GM21737 (cell line): ENCODE measurements around the gene PSME3IP1.
A peak's percentile ranks its signal among the peaks of the same experiment; 100 is the strongest.

ENCODE experiments used
- ATAC-seq: cut with Tn5 transposase; IDR thresholded peaks from one replicate; pipeline ENCODE4 v1.9.1; 2021; ENCODE audit warnings: mild to moderate bottlenecking, moderate library complexity; ENCODE audit not compliant: unreplicated experiment

PSME3IP1 gene

DNA sequence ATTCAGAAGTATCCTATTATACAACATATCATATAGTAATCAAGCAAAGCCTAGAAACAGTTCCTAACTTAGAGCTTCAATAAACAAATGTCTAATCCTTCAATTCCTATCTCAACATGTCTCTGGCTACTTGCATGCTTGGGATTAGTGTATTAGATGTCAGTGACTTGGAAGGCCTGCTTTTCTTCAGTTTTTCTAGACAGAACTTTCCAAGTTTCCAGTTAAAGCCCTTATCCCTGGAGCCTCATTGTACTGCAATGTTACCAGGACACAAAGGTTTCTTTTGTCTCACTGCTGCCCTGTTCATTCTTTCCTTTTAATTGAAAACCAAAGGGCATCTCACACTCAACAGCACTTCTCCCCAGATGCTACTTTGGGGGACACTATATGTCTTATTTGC, 16.5 kb downstream of the PSME3IP1 start:
- ATAC-seq = no peak

DNA sequence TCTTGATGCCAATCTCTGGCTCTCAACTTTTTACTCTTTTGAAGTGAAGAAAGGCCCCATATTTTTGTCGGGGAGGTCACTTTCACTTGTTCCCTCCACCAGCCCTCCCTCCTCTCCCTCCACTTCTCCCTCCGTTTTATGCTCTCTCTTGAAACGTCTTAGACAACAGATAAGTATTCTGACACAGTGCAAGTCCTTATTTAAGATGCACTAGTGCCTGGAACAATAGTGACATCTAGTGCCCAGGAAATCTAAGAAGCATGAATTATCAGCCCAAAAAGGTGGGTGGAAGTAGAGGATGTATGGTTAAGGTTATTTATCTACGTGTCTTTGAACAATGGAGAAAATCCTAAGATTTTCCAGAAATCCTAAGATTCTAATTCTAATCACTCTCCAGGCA, 17.9 kb downstream of the PSME3IP1 start:
- ATAC-seq = peak; percentile 55

DNA sequence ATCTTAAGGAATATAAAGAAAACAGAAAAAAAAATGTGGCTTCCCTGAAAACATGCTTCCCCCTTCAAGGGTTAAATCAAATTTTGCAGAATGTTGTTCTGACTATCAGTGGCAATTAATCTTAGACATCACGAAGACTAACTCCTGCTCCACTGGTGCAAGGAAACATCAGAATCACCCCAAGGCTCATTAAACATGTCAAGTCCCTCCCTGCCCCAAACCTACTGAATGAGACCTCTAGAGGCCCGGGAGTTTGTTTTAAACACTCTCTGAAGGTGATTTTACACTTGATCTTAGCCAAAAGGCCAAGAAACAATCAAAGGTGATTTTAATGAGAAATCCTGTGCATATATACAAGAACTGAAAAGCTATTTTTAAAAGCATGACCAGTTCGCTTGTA, 18.3 kb downstream of the PSME3IP1 start:
- no peak for ATAC-seq

DNA sequence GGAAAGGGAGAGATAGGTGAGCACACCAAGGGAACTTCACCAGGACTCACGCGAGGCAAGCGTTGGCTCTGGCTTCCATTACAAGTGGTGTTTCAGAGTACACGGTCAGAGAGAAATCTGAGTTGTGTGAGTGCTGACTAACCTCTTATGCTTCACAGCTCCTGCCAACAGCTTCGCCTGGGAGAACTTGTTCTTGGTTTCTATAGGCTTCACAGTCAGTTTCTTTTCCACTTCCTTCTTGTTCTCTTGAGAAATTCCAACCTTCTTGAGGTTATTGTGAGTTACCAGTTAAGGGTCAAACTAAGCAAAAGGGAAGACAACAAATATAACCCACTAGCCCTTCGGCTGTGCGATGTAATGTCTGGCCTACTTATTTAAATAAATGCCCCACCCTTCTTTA, 18.9 kb downstream of the PSME3IP1 start:
- no peak for ATAC-seq

DNA sequence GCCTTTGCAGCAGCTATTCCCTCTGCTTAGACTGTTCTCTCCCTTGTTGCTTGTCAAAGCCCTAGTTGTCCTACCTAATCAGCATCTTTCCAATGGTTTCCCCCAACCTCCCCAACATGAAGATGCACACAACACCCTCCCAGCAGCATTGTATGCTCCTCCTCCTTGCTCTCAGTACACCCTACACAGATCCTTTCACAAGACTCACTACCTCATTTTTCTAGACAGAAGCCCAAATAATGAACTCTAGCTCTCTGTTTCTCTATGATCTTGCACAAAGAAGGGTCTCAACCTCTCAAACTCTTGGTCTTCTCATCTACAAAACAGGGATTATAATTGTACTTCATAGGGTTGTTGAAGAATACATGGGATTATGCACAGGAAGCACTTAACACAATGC, 19.4 kb downstream of the PSME3IP1 start:
- no peak for ATAC-seq

DNA sequence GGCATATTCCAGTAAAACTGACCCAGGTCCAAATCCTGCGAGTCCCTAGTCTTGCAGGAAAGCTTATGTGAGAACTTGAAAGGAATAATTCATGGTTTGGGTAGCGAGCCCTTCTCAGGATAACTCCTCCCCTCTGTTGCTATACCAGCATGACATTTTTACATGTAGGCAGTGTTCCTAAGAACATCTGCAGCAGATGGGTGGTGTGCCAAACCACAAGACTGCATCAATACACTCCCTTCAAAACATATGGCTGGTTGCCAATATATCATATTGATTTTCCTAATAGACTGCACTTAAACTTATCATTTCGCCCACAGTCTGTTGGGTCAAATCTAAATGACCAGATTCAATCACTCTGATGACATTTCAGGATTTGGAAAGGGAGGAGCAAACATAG, 19.9 kb downstream of the PSME3IP1 start:
- no peak for ATAC-seq

DNA sequence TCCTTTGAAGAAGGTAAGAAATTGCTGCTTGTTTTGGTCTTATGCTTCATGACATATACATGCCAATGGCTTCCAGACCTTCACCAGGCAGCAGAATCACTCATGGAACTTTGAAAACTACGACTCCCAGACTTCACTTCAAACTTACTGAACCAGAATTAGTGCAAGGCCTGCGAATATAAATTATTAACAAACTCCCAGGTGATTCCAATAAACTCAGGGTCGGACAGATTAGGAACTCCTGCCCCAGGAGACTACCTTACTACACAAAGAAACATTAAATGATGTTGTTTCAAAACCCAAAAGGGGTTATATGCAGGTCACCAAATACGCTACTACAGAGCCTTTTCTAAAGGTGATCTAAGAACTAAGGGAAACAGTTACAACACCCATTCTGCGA, 20.4 kb downstream of the PSME3IP1 start:
- ATAC-seq = no peak

DNA sequence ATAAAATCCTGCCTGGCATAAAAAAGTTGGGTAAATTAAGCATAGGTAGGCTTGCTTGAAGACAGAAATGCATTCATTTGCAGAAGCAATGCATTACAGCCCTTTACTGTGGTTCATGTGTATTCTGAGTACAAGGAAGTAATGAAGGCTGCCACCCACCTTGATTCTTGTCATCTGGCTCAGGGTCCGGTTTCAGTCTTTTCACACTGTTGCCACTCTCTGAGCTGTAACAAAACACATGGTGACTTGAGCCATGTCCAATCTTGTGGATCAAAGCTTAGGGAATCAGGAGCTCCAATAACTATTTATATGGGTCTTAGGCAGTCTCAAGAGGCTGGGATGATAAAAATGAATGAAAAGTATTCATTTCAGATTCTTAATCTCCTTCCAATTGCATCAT, 22.0 kb downstream of the PSME3IP1 start:
- no peak for ATAC-seq

DNA sequence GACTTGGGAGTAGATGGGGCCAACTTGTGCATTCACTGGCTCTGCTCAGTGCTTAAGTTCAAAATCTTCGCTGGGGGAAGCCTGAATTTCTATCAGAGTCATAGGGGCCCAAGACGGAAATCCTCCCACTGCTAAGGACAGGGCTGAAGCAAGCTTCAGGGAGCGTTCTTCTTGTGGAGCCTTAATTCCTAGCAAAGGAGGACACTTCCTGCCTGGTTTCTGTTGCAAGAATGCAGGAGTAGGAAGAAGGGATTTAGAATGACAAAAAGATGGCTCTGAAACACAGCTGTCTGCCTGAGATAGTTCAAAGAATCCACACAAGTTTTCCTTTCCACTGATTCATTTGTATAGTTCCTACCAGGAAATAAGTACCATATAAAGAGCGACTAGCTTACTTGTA, 26.4 kb downstream of the PSME3IP1 start:
- no peak for ATAC-seq

DNA sequence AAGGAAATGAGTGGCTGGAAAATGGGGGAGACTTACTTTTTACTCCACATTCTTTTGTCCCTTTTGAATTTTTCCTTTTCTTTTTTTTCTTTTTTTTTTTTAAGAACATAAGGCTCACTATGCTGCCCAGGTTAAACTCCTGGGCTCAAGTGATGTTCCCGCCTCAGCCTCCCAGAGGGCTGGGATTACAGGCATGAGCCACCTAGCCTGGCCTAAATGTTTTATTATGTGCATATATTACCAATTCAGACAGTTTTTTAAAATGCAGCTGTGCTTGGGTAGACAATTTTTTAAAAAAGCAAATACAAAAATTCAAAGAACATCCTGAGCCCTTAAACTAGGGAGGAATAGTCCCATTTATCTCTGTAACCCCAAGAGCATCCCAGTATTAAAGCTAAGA, 28.3 kb downstream of the PSME3IP1 start:
- ATAC-seq = no peak

DNA sequence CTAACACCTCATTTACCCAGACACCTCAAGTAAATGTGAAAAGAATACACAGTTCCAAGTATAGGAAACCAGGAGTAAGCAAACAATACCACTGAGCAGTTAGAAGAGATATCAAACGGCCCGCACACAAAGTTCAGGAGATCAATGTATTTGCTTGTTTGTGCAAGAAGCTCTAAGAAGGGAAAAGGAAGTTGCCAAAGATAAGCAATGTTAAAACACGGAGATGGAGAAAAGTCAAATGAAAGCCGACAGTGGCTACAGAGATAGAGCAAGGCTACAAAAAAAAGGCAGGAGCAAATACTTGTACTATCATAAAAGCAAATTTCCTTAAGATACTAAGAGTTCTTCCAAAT, 29.5 kb downstream of the PSME3IP1 start:
- ATAC-seq = no peak

DNA sequence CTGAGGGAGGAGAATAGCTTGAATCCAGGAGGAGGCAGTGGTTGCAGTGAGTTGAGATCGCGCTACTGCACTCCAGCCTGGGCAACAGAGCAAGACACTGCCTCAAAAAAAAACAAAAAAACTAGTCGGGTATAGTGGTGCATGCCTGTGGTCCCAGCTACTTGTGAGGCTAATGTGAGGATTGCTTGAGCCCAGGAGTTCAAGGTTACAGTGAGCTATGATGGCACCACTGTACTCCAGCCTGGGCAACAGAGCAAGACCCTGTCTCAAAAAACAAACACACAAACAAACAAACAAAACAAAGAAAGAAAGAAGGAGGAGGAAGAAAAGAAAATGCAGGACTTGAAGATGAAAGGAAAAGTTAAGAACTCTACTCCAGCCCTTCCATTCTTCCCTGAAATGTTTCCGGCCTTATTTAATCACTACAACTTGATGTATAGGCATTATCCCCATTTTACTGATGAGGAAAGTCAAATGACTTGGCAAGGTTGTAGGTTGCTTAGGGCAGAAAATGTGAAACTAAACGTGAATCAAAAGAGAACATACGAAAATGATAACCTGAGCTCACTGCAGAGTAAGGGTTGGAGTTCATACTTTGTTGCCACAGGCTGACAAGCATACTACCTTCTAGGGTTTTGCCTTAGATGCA, 30.0 kb downstream of the PSME3IP1 start:
- no peak for ATAC-seq

DNA sequence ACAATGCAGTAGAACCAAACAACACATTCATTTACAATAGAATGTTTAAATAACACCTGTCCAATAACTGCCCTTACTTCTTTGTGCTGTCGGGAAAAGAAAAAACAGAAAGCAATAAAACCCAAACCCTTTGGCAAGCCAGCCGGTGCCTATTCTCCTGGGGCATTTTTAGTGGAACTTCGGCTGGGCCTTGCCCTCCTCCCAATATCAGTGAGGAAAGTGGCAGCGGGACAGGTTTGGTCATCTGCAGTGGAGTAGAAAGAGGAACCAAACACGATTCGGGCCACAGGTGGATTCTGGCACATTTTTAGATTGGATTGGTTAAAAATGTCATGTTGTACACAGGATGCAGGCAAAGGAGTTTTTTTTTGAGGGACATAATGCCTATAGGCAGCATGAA, 32.0 kb downstream of the PSME3IP1 start:
- no peak for ATAC-seq

DNA sequence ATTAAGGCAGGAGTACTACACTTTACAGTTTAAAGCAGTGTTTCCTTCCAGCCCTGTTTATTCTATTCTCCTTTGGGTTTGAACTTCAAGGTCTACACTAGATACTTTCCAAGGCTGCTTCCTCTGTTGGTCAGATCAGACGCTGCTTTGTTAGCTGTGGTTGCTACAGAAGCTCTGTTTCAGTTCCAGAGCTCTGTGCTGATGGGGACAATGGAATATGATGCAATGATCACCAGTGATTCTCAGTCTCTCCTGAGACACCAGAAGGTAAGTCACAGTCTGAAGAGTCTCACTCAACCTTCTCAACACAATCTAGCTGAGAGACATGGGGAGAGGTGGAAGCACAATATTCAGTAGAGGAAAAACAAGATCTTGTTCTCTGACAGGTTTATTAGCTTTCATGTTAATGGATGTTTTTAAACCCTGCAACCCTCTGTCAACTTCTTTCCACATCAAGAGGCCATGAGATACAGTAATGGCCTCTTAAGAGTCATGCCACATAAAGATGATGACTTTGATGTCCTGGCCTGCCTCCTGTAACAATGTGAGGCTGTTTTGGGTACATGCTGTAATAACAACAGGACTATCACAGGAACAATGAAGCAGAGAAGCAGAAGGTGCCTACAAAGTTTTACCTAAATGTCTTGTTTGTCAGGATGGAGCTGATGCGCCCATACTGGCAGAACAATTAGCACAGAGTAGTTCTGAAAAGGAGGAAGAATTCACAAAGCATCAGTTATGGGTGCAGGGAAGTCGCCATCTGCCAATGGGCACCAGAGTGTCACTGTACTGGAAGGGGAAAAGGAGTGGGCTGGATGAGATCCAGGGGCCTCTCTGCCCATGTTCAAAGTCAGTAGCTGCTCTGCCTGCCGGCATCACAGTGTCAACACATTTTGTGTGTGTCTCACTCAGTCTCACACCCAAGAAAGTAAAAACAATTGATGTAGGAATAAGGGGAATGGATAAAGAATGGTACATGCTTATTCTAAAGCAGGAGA, 33.4 kb downstream of the PSME3IP1 start:
- no peak for ATAC-seq

DNA sequence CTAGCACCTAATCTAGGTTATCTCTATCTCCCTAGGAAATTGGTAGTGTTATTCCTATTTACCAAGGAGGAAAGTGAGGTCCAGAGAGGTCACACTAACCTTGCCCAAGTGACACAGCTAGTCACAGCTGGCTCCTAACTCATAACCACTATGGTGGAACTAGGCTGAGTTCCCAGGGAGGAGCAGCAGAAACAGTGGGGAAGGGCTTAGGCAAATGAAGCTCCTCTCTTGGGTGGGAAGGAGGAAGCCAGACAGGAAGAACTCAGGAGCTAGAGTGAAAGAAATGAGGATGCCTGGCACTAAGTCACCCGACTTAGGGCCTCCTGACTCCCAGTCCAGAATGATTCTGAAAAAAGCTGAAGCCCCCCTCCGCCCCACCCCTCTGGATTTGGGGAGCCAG, 34.5 kb downstream of the PSME3IP1 start:
- ATAC-seq = no peak

DNA sequence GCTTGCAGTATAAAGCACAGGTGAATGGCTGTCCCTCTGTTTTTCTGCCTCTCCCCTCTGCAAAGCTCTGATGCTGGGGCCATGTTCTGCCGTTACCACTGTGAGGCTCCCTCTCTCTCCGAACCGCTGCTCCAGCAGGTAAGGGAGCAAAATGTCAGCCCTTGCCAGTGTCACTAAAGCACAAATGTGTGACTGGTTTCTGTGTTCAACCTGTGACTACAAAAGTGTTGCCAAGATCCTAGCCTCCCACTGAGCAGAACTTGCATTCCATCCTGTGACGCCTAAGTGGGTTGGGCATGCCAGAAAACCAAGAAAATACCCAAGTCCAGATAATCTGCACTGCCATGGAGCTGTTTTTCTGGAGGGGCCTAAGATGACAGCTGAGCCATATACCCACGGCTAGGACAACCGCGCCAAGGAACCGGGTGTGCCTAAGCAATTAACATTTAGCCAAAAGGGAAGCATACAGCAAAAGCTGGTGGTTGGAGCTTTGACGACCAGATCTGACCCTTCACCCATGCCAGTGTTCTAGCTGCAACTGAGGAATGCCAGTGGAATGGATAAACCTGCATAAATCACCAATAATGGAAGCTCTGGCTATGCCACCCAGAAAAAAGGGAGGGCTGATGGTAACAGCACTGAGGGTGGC, 35.0 kb downstream of the PSME3IP1 start:
- ATAC-seq = no peak

DNA sequence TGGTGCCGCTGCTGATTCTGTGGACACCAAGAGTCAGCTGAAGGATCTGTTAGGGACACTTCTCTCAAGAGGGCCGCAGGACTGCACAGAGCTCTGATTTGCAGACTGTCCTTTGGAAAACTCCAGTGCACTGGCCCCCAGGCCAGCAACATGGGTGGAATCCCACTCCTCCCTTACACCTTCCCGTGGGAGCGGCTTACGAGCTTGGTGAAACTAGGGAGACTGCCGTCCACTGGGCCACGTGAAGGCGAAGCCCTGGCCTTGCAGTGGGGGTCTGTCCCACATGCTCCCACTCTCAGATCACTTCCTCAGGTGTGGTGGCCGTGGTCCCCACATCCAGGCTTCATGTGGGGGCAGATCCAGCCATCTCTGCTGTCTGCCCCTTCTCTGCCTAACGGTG, 36.4 kb downstream of the PSME3IP1 start:
- ATAC-seq = no peak

DNA sequence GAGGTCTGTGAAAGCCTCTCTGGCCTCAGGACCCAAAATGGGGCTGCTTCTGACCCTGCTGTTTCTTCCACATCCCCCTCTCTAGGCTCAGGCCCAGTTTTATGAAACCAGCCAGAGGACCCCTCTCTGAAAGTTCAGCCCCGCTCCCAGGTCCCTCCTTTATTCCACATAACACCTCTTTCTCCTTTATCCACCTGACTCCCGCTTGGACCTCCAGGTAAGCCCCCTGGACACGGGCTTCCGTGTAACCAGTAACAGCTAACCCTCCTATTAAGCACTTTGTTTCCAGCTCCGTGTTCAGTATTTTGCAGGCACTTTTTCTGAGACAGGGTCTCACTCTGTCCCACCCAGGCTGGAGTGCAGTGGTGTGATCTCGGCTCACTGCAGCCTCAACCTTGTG, 37.4 kb downstream of the PSME3IP1 start:
- no peak for ATAC-seq

DNA sequence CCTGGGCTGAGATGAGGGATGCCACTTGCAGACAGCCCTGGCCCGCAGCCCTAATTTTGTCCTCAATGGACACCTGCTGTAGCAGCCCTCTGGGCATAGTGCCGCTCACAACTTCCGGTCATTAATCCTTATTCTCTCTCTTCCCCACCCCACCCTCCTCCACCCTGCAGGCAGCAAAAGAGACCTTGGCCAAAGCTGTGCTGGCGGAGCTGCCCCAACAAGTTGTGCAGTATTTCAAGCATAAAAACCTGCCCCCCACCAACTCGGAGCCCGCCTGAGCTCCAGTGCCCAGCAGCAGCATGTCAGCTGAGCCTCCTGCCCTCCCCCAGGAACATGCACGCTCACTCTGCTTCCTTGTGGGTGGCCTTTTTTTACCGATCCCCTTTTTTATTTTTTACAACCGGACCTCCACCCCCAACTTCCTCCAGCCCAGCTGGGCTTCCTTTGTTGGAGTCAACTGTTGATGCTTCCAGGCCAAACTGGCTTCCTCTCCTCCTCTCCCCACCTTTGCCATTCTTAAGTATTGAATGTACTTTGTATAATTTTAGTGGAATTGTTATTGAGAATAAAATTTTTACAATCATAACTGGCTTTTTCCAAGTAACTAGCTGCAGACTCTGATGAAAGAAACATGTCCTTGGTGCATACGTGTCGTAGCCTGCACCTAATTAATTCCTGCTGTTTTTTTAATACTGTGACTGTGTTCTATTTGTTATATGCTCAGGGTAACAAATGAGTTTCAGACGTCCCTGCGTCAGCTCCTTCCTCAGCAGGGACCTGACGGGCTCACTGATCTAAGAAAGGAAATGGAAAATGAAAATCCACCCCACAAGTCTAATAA, 38.2 kb downstream of the PSME3IP1 start:
- no peak for ATAC-seq

DNA sequence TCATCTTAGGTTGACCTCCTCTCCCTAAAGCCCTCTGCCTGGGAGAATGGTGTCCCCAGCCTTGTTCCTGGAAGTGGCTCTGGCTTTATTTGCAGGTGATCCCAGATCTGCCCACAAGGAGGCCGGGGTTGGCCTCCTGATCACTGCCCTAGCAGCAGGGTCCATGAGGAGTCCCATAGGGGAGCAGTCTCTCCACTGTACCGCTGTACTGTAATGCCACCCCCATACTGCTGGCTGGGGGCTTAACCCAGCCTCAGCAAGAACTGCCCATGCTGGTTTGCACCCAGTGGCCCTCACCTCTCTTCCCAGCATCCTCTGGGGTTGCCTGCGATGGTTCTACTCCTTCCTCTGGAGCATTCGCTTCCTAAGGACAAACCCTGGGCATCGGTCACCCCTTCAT, 39.1 kb downstream of the PSME3IP1 start:
- ATAC-seq = no peak

DNA sequence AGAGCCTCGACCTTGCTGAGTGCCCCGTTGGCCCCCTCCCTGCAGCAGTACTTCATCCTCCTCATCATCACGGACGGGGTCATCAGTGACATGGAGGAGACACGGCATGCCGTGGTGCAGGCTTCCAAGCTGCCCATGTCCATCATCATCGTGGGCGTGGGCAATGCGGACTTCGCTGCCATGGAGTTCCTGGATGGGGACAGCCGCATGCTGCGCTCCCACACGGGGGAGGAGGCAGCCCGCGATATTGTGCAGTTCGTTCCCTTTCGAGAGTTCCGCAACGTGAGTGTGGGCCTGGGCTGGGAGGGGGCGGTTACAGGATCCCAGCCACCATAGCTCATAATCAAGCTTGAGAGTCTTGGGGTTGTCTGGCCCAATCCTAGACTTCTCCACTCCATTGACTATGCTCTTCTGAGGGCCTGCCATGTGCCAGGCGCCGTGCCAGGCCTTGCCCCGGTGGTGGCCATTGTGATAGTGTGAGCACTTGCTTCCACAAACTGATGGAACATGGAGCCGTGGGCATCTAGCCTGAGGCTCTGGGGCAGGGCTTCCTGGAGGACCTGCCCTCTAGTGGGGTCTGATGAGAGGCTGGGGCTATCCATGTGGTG, 39.7 kb downstream of the PSME3IP1 start:
- ATAC-seq = no peak
